Ureter (tissue), 1 donor: ENCODE data around the gene RUSF1. TPM values are rescaled to one million over a fixed set of nuclear protein-coding genes. Genes with fewer than 3 reads are reported as not detected.

ENCODE experiments used
- DNase-seq: peaks from one replicate; pipeline ENCODE4 v3.0.0-alpha.2; 2020; ENCODE audit warnings: low spot score
- total RNA-seq: library from RNA; stranded (reverse); gene quantifications from one replicate; pipeline ENCODE4 v1.2.4, GENCODE V29; 2023
- donor health status: DM: yes; HTN: yes; CAD: no.

The RUSF1 gene
- total RNA-seq, 1 donor from 2014 or later, result 85.6 TPM

- no peak for DNase-seq
Observed at GRCh38 chr16:31471241-31471874, 36.8 kb downstream of the RUSF1 start.

- no peak for DNase-seq
Observed at GRCh38 chr16:31470615-31471014, 37.6 kb downstream of the RUSF1 start.

- no peak for DNase-seq
Observed at GRCh38 chr16:31467858-31468257, 40.3 kb downstream of the RUSF1 start.

GRCh38 chr16:31467151-31467773 lies 40.9 kb downstream of the RUSF1 start:
- DNase-seq, result no peak

- no peak for DNase-seq
Observed at GRCh38 chr16:31466381-31466841, 41.8 kb downstream of the RUSF1 start.

- DNase-seq, result no peak
Observed at GRCh38 chr16:31465788-31466370, 42.3 kb downstream of the RUSF1 start.

- no peak for DNase-seq
Observed at GRCh38 chr16:31464781-31465260, 43.4 kb downstream of the RUSF1 start.

GRCh38 chr16:31464348-31464769 lies 43.8 kb downstream of the RUSF1 start:
- DNase-seq, result no peak

- no peak for DNase-seq
Observed at GRCh38 chr16:31461921-31462804, 46.0 kb downstream of the RUSF1 start.

GRCh38 chr16:31461201-31461920 lies 46.8 kb downstream of the RUSF1 start:
- no peak for DNase-seq

- DNase-seq, result no peak
Observed at GRCh38 chr16:31460582-31461002, 47.6 kb downstream of the RUSF1 start.

- DNase-seq, result peak; percentile 100
Observed at GRCh38 chr16:31459687-31460581, 48.3 kb downstream of the RUSF1 start.

GRCh38 chr16:31458844-31459686 lies 49.1 kb downstream of the RUSF1 start, which contains the start of gene ARMC5:
ARMC5 (plus strand) TSS chr16:31459501; CDS start chr16:31459525, 24 bp downstream.
- DNase-seq, result peak; percentile 98

GRCh38 chr16:31458073-31458843 lies 49.9 kb downstream of the RUSF1 start:
- DNase-seq, result no peak

- no peak for DNase-seq
Observed at GRCh38 chr16:31456988-31457360, 51.2 kb downstream of the RUSF1 start.

- DNase-seq, result no peak
Observed at GRCh38 chr16:31455601-31456314, 52.4 kb downstream of the RUSF1 start.
